ENCODE measurements around the gene CHKA. TPM values are rescaled to one million over a fixed set of nuclear protein-coding genes. Genes with fewer than 3 reads are reported as not detected.

CHKA gene
- total and polyA plus RNA-seq, 2 of the 4 experiments (the other 2 are of a cell fraction), result 4.5 to 8.4 TPM

DNA sequence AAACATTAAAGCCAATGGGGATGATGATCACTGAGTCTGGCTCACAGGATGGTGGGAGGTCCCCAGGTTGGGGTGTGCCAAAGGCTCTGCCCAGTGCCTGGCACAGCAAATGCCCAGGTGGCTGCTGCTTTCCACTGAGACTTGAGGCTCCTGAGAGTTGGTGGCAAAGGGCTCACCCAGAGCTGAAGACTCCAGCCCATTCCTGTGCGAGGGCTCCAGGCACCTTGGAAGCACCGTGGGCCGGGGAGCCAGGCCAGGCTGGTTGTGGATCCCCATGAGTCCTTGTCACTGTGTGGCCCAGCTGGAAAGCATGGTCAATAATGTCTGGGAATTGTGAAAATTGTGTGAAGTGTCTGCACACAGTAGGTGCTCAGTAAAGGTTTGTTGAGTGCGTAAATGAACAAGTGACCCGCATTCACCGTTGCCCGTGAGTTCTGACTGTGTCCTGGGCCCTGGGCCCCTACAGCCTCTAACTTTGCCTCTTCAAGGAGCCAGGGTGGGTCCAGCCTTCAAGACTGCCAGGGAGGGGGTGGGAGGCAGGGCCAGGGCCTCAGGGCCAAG, 114.5 kb downstream of the CHKA start (continued):
- TF ChIP-seq SMC3 (IDR thresholded peaks at IDR 0.05; ENCODE audit: low read depth, low read length), result no peak
- TF ChIP-seq MXI1 (IDR thresholded peaks at IDR 0.05; ENCODE audit: borderline replicate concordance, low read depth, low read length), result no peak
- TF ChIP-seq NFE2L2 (IDR thresholded peaks at IDR 0.05; ENCODE audit: low read depth, low read length), result no peak
- TF ChIP-seq BHLHE40 (IDR thresholded peaks at IDR 0.05; ENCODE audit: low read depth, low read length), result no peak
- no peak for TF ChIP-seq MAZ (IDR thresholded peaks at IDR 0.05; ENCODE audit: borderline replicate concordance, low read depth, low read length)
- no peak for TF ChIP-seq CHD1 (IDR thresholded peaks at IDR 0.05; ENCODE audit: low read depth, low read length)
- TF ChIP-seq POLR2A (IDR thresholded peaks at IDR 0.05; ENCODE audit: low read depth, low read length), result no peak

Measured in IMR-90 (cell line).